Liver (tissue), 9 donors: ENCODE data around the gene ADIPOR1. TPM values are rescaled to one million over a fixed set of nuclear protein-coding genes. Genes with fewer than 3 reads are reported as not detected.

Experiments
- DNase-seq: peaks from one replicate; pipeline ENCODE4 v3.0.0-alpha.2; 2017; ENCODE audit warnings: low spot score
- H3K27ac ChIP-seq, 2 donors: one replicate each; pipeline ENCODE4 v1.7.0; 2013; ENCODE audit warnings: inconsistent platforms in 2 of 2, low read length in 2 of 2, control low read depth in 1 of 2, low read depth in 1 of 2, mild to moderate bottlenecking in 1 of 2
- H3K27me3 ChIP-seq, 4 donors: one replicate each; pipeline versions ENCODE4 v1.6.1 to v1.7.0; 2013; ENCODE audit warnings: low read length in 3 of 4, inconsistent platforms in 1 of 4, mild to moderate bottlenecking in 1 of 4, moderate library complexity in 1 of 4; ENCODE audit not compliant: control insufficient read depth in 4 of 4, insufficient read depth in 4 of 4
- H3K36me3 ChIP-seq, 4 donors: one replicate each; pipeline versions ENCODE4 v1.6.1 to v1.7.0; 2013; ENCODE audit warnings: low read length in 3 of 4, mild to moderate bottlenecking in 3 of 4, low read depth in 1 of 4, moderate library complexity in 1 of 4; ENCODE audit not compliant: control insufficient read depth in 4 of 4, insufficient read depth in 3 of 4
- H3K4me1 ChIP-seq, 4 donors: one replicate each; pipeline versions ENCODE4 v1.6.1 to v1.7.0; 2013; ENCODE audit warnings: low read length in 3 of 4, mild to moderate bottlenecking in 3 of 4, moderate library complexity in 1 of 4; ENCODE audit not compliant: control insufficient read depth in 4 of 4, insufficient read depth in 4 of 4
- H3K4me3 ChIP-seq, 3 donors: one replicate each; pipeline versions ENCODE4 v1.6.1 to v1.7.0; 2013; ENCODE audit warnings: low read length in 3 of 3, control low read depth in 1 of 3, low read depth in 1 of 3, mild to moderate bottlenecking in 1 of 3
- H3K9ac ChIP-seq, 2 donors: one replicate each; pipeline ENCODE4 v1.7.0; 2013; ENCODE audit warnings: low read length in 2 of 2, mild to moderate bottlenecking in 2 of 2, moderate library complexity in 2 of 2, control low read depth in 1 of 2, low read depth in 1 of 2
- H3K9me3 ChIP-seq, 4 donors: one replicate each; pipeline versions ENCODE4 v1.6.1 to v1.7.0; 2013; ENCODE audit warnings: low read length in 3 of 4; ENCODE audit not compliant: control insufficient read depth in 4 of 4
- FOXA2 ChIP-seq: IDR thresholded peaks from 2 replicates; pipeline ENCODE4 v1.6.1; 2016; ENCODE audit warnings: antibody characterized with exemption
- GABPA ChIP-seq, 2 donors: IDR thresholded peaks in 1 of 2; conservative IDR thresholded peaks in 1 of 2; 2 replicates each; pipeline ENCODE4 v1.6.1; 2016; ENCODE audit warnings: antibody characterized with exemption in 2 of 2, mild to moderate bottlenecking in 1 of 2, moderate library complexity in 1 of 2
- HNF4G ChIP-seq: IDR thresholded peaks from 2 replicates; pipeline ENCODE4 v1.6.1; 2016; ENCODE audit warnings: antibody characterized with exemption
- JUND ChIP-seq, 2 donors: IDR thresholded peaks; 2 replicates each; pipeline ENCODE4 v1.6.1; 2016; ENCODE audit warnings: antibody characterized with exemption in 2 of 2
- NR2F2 ChIP-seq: IDR thresholded peaks from 2 replicates; pipeline ENCODE4 v1.6.1; 2016; ENCODE audit warnings: antibody characterized with exemption
- REST ChIP-seq: IDR thresholded peaks from 2 replicates; pipeline ENCODE4 v1.6.1; 2016; ENCODE audit warnings: antibody characterized with exemption, mild to moderate bottlenecking
- RXRA ChIP-seq, 2 donors: IDR thresholded peaks; 2 replicates each; pipeline ENCODE4 v1.6.1; 2017 to 2018; ENCODE audit warnings: antibody characterized with exemption in 2 of 2, mild to moderate bottlenecking in 1 of 2
- TAF1 ChIP-seq: conservative IDR thresholded peaks from 2 replicates; pipeline ENCODE4 v1.6.1; 2016; ENCODE audit warnings: antibody characterized with exemption, mild to moderate bottlenecking
- WGBS: extraction: QIAGEN DNeasy Blood & Tissue Kit; methylation state at CpG from one replicate; pipeline ENCODE4 v1.1.7; 2013; 5-methylcytosine and 5-hydroxymethylcytosine counted together
- polyA plus RNA-seq, 2 donors: library from polyadenylated mRNA; stranded (reverse) in 1 of 2; unstranded in 1 of 2; fragments of 200-250 nt in 1 of 2; fragments of >200 nt in 1 of 2; fragmentation: Nextera tagmentation in 1 of 2; extraction: Ambion mirVana in 1 of 2; gene quantifications; one replicate each; pipeline versions ENCODE4 v1.2.1 to v1.2.3, GENCODE V29; 2013 to 2015
- total RNA-seq, 2 donors: library from RNA; depleted of rRNA; stranded (reverse); fragments of >200 nt; gene quantifications; one replicate each; pipeline ENCODE4 v1.2.3, GENCODE V29; 2014
- TF ChIP-seq, protein P1 (sequence below): IDR thresholded peaks from 2 replicates; pipeline ENCODE4 v1.6.1; 2016; ENCODE audit warnings: antibody characterized with exemption
- donor health status: healthy.
- donor health status: healthy.
- donor health status: healthy.
- donor health status: healthy.
- donor health status: healthy.

Gene ADIPOR1
- total and polyA plus RNA-seq, 4 donors: 58.5 to 175 (median 70.4) TPM

DNA sequence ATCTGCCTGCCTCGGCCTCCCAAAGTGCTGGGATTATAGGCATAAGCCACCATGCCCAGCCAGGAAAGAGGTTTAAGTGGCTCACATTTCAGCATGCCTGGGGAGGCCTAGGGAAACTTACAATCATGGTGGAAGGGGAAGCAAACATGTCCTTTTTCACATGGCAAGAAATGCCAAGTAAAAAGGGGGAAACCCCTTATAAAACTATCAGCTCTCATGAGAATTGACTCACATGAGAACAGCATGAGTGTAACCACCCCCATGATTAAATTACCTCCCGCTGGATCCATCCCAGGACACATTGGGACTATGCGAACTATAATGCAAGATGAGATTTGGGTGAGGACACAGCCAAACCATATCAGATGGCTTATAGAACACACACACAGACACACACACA, 22.3 kb downstream of the ADIPOR1 start:
- peaks cover under 1 to 10% (median 3%) of the 10 kb centered on the region in 4 donors for H3K36me3 ChIP-seq
- H3K4me3 ChIP-seq: no peak overlapping the region
- DNase-seq: no peak
- H3K9me3 ChIP-seq: no peaks in the 10 kb centered on the region
- no peaks in the 10 kb centered on the region for H3K4me1 ChIP-seq
- no peak overlapping the region for H3K27ac ChIP-seq
- 54% methylated on average over 3 of the region's 3 CpGs for WGBS
- TF ChIP-seq NR2F2 (no peak), HNF4G (no peak)
- no peak overlapping the region for H3K9ac ChIP-seq
- H3K27me3 ChIP-seq: no peaks in the 10 kb centered on the region

- peak; percentile 31 for TF ChIP-seq REST
- TF ChIP-seq HNF4G: no peak
- no peak for TF ChIP-seq GABPA (IDR thresholded peaks at IDR 0.05 in 1 of 2, conservative IDR thresholded peaks at IDR 0.05 in 1 of 2)
- no peak for TF ChIP-seq TAF1
- no peak overlapping the region for H3K27ac ChIP-seq
- peaks cover 0 to 4% (median 0%) of the 10 kb centered on the region in 4 donors for H3K36me3 ChIP-seq
- no peaks in the 10 kb centered on the region for H3K4me1 ChIP-seq
- H3K9me3 ChIP-seq: no peaks in the 10 kb centered on the region
- no peak overlapping the region for H3K9ac ChIP-seq
- 87% methylated on average over 3 of the region's 3 CpGs for WGBS
- no peaks in the 10 kb centered on the region for H3K27me3 ChIP-seq
- no peak overlapping the region for H3K4me3 ChIP-seq
- no peak for DNase-seq
Observed at GRCh38 chr1:202934755-202935154, 23.4 kb downstream of the ADIPOR1 start.

- Histone ChIP-seq H3K9me3 (no peaks in the 10 kb centered on the region), H3K4me3 (no peak overlapping the region), H3K27me3 (no peaks in the 10 kb centered on the region), H3K27ac (no peak overlapping the region), H3K9ac (no peak overlapping the region), H3K4me1 (peaks cover 0 to 3% (median 0%) of the 10 kb centered on the region in 4 donors), H3K36me3 (no peaks in the 10 kb centered on the region)
- no peak for TF ChIP-seq FOXA2
- no peak for TF ChIP-seq RXRA (IDR thresholded peaks at IDR 0.05)
- no peak for TF ChIP-seq REST
- TF ChIP-seq, protein P1, sequence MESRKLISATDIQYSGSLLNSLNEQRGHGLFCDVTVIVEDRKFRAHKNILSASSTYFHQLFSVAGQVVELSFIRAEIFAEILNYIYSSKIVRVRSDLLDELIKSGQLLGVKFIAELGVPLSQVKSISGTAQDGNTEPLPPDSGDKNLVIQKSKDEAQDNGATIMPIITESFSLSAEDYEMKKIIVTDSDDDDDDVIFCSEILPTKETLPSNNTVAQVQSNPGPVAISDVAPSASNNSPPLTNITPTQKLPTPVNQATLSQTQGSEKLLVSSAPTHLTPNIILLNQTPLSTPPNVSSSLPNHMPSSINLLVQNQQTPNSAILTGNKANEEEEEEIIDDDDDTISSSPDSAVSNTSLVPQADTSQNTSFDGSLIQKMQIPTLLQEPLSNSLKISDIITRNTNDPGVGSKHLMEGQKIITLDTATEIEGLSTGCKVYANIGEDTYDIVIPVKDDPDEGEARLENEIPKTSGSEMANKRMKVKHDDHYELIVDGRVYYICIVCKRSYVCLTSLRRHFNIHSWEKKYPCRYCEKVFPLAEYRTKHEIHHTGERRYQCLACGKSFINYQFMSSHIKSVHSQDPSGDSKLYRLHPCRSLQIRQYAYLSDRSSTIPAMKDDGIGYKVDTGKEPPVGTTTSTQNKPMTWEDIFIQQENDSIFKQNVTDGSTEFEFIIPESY: no peak
- TF ChIP-seq TAF1: no peak
- no peak for TF ChIP-seq JUND (IDR thresholded peaks at IDR 0.05)
- no peak for TF ChIP-seq HNF4G
- 89% methylated on average over 2 of the region's 2 CpGs for WGBS
- DNase-seq: no peak
Observed at GRCh38 chr1:202932476-202932875, 25.6 kb downstream of the ADIPOR1 start.
